ENCODE results near the gene ZNF668. TPM values are rescaled to one million over a fixed set of nuclear protein-coding genes. Genes with fewer than 3 reads are reported as not detected.

The ZNF668 gene
- total and polyA plus RNA-seq, 2 of the 13 experiments (the other 11 are each of a cell fraction or from before 2014, with no cell fraction given) = 3.8 to 9.8 TPM

- TF ChIP-seq FOXA3 (CRISPR knock-in tag; IDR thresholded peaks at IDR 0.05) = no peak
- TF ChIP-seq THYN1 (CRISPR knock-in tag; IDR thresholded peaks at IDR 0.05; ENCODE audit: borderline replicate concordance, low read depth) = no peak
- TF ChIP-seq ZNF142 (CRISPR knock-in tag; IDR thresholded peaks at IDR 0.05) = no peak
- TF ChIP-seq ZBTB33 (CRISPR knock-in tag; IDR thresholded peaks at IDR 0.05) = peak; percentile 62; the same call in 1 of the 2 replicates
- TF ChIP-seq TARDBP (CRISPR knock-in tag; IDR thresholded peaks at IDR 0.05) = no peak
- peak; percentile 62 for TF ChIP-seq BHLHE40 (IDR thresholded peaks at IDR 0.05; ENCODE audit: low read length)
- 0 out of 2 replicates have a peak, but pooled peaks have one; percentile 50 for TF ChIP-seq ZNF333 (CRISPR knock-in tag; IDR thresholded peaks at IDR 0.05; ENCODE audit: borderline replicate concordance)
- TF ChIP-seq REXO4 (CRISPR knock-in tag; IDR thresholded peaks at IDR 0.05; ENCODE audit: borderline replicate concordance) = no peak
- TF ChIP-seq TEAD3 (CRISPR knock-in tag; optimal IDR thresholded peaks at IDR 0.05; ENCODE audit: borderline replicate concordance) = peak; percentile 35
- peak; percentile 40; the same call in 1 of the 2 replicates for TF ChIP-seq ZNF362 (CRISPR knock-in tag; IDR thresholded peaks at IDR 0.05; ENCODE audit: borderline replicate concordance)
- no peak for TF ChIP-seq TGIF2 (CRISPR knock-in tag; IDR thresholded peaks at IDR 0.05)
- no peak for TF ChIP-seq ZNF615 (CRISPR knock-in tag; IDR thresholded peaks at IDR 0.05; ENCODE audit: borderline replicate concordance)
- 0 out of 2 replicates have a peak, but pooled peaks have one; percentile 36 for TF ChIP-seq ZNF317 (CRISPR knock-in tag; IDR thresholded peaks at IDR 0.05)
- no peak for TF ChIP-seq BRF2 (CRISPR knock-in tag; IDR thresholded peaks at IDR 0.05)
- no peak for TF ChIP-seq DNMT3B (CRISPR knock-in tag; conservative IDR thresholded peaks at IDR 0.05)
- TF ChIP-seq GTF3A (CRISPR knock-in tag; conservative IDR thresholded peaks at IDR 0.05) = no peak
Measured at GRCh38 chr16:31106509-31107464, 32.7 kb upstream of the ZNF668 start (continued).

Measured in HepG2 (cell line).